Lower lobe of right lung (tissue), 2 donors: Measurements from ENCODE around the gene FBXO7. TPM values are rescaled to one million over a fixed set of nuclear protein-coding genes. Genes with fewer than 3 reads are reported as not detected.

ENCODE experiments used
- ATAC-seq, 2 donors: fragments of 200-7000 bp; cut with Tn5 transposase; one replicate each; pipeline ENCODE4 v1.9.1; 2020 to 2022; ENCODE audit warnings: mild to moderate bottlenecking in 2 of 2, moderate library complexity in 2 of 2
- DNase-seq: peaks from one replicate; pipeline ENCODE4 v3.0.0-alpha.2; 2020
- H3K27ac ChIP-seq: fragments of 200-600 bp; one replicate; pipeline ENCODE4 v1.8.0; 2022
- H3K27me3 ChIP-seq: fragments of 200-600 bp; one replicate; pipeline ENCODE4 v1.8.0; 2022; ENCODE audit warnings: low read depth
- H3K36me3 ChIP-seq: fragments of 200-600 bp; one replicate; pipeline ENCODE4 v1.8.0; 2022; ENCODE audit warnings: mild to moderate bottlenecking
- H3K4me1 ChIP-seq: fragments of 200-600 bp; one replicate; pipeline ENCODE4 v1.8.0; 2022
- H3K4me3 ChIP-seq: fragments of 200-600 bp; one replicate; pipeline ENCODE4 v1.8.0; 2022; ENCODE audit warnings: mild to moderate bottlenecking
- H3K9me3 ChIP-seq: fragments of 200-600 bp; one replicate; pipeline ENCODE4 v1.8.0; 2022
- CTCF ChIP-seq: fragments of 200-600 bp; IDR thresholded peaks from one replicate; pipeline ENCODE4 v1.8.0; 2022; ENCODE audit warnings: antibody characterized with exemption, mild to moderate bottlenecking
- intact Hi-C: fragments of 100-400 bp; cut with DNase I; formaldehyde crosslinking; loops from one replicate; pipeline ENCODE4 v1.11.0; 2022
- long read RNA-seq: library from polyadenylated mRNA; unstranded; transcript quantifications from one replicate; pipeline ENCODE4 v2.0.0, GENCODE V29; 2021
- total RNA-seq: library from RNA; stranded (reverse); fragmentation: NEBNext Ultra II Directional; extraction: Animal tissue kit (Norgen Biotek cat#: 25700); gene quantifications from one replicate; pipeline ENCODE4 v1.2.1, GENCODE V29; 2021
- donor health status: DM: no; HTN: yes; CAD: no; lungs with severe emphysema.

Gene FBXO7
- total RNA-seq: 93.2 TPM
- long read RNA-seq, transcript FBXO7-201 (9 exons, 2,195 nt): major isoform, 119 of 233 reads
- long read RNA-seq, transcript FBXO7-206 (9 exons, 1,535 nt): minor isoform, 12 of 233 reads
- long read RNA-seq, transcript FBXO7-204 (9 exons, 1,921 nt): minor isoform, 27 of 233 reads
- long read RNA-seq, transcript FBXO7-202 (9 exons, 1,888 nt): minor isoform, 45 of 233 reads
- long read RNA-seq, partial matches to known transcripts: 14 of 233 reads
- long read RNA-seq, other reads (novel, unspliced or antisense): 14 of 233 reads

GRCh38 chr22:32474635-32475467 lies at the start of gene FBXO7:
FBXO7 (plus strand) TSS chr22:32474811; CDS start chr22:32475003, 192 bp downstream.
- H3K27ac ChIP-seq: peak within 1 kb of the TSS; percentile 100
- peak; percentile 94 to 97 for ATAC-seq
- H3K4me3 ChIP-seq: peak within 1 kb of the TSS; percentile 88
- H3K36me3 ChIP-seq: peaks cover 10% of the 10 kb centered on the region
- H3K4me1 ChIP-seq: peaks cover 42% of the 10 kb centered on the region
- H3K27me3 ChIP-seq: no peaks in the 10 kb centered on the region
- intact Hi-C loops: no loop called here
- peak; percentile 95 for DNase-seq
- H3K9me3 ChIP-seq: no peaks in the 10 kb centered on the region
- no peak for TF ChIP-seq CTCF

- Histone ChIP-seq H3K4me3 (no peak overlapping the region), H3K27ac (no peak overlapping the region), H3K4me1 (no peaks in the 10 kb centered on the region), H3K27me3 (peaks cover 1% of the 10 kb centered on the region), H3K9me3 (no peaks in the 10 kb centered on the region), H3K36me3 (no peaks in the 10 kb centered on the region)
- DNase-seq: no peak
- ATAC-seq: no peak
- no peak for TF ChIP-seq CTCF
- intact Hi-C loops: no loop called here
Observed at GRCh38 chr22:32426881-32427280, 47.7 kb upstream of the FBXO7 start.

- intact Hi-C loops: no loop called here
- no peaks in the 10 kb centered on the region for H3K36me3 ChIP-seq
- no peaks in the 10 kb centered on the region for H3K9me3 ChIP-seq
- no peak overlapping the region for H3K4me3 ChIP-seq
- ATAC-seq (no peak), DNase-seq (no peak)
- TF ChIP-seq CTCF: no peak
- no peak overlapping the region for H3K27ac ChIP-seq
- H3K4me1 ChIP-seq: no peaks in the 10 kb centered on the region
- H3K27me3 ChIP-seq: no peaks in the 10 kb centered on the region
Observed at GRCh38 chr22:32430352-32430751, 44.3 kb upstream of the FBXO7 start.

- TF ChIP-seq CTCF: no peak
- DNase-seq: no peak
- no peaks in the 10 kb centered on the region for H3K9me3 ChIP-seq
- no peak for ATAC-seq
- intact Hi-C loops: no loop called here
- H3K27ac ChIP-seq: no peak overlapping the region
- H3K27me3 ChIP-seq: peaks cover 8% of the 10 kb centered on the region
- no peaks in the 10 kb centered on the region for H3K36me3 ChIP-seq
- H3K4me1 ChIP-seq: no peaks in the 10 kb centered on the region
- H3K4me3 ChIP-seq: no peak overlapping the region
Observed at GRCh38 chr22:32444068-32444467, 30.5 kb upstream of the FBXO7 start.

- Histone ChIP-seq H3K4me1 (no peaks in the 10 kb centered on the region), H3K9me3 (no peaks in the 10 kb centered on the region), H3K27ac (no peak overlapping the region), H3K4me3 (no peak overlapping the region), H3K36me3 (no peaks in the 10 kb centered on the region), H3K27me3 (peaks cover 8% of the 10 kb centered on the region)
- no peak for DNase-seq
- no peak for TF ChIP-seq CTCF
- ATAC-seq: no peak
- intact Hi-C loops: no loop called here
Observed at GRCh38 chr22:32446321-32446720, 28.3 kb upstream of the FBXO7 start.
